NCI-H2171 treated with DMSO at 0.1 percent for 48 hours (cell line): ENCODE measurements around the gene PCP2.
A peak's percentile ranks its signal among the peaks of the same experiment; 100 is the strongest.
"Not testable (repeated sequence)": the region's sequence is repeated elsewhere in the genome, so short reads cannot be mapped to it uniquely, and the experiment has no call there.

Source experiments
- DNase-seq: peaks from one replicate; lab custom pipeline; 2025; lab: John Stamatoyannopoulos, UW

PCP2 gene

DNA sequence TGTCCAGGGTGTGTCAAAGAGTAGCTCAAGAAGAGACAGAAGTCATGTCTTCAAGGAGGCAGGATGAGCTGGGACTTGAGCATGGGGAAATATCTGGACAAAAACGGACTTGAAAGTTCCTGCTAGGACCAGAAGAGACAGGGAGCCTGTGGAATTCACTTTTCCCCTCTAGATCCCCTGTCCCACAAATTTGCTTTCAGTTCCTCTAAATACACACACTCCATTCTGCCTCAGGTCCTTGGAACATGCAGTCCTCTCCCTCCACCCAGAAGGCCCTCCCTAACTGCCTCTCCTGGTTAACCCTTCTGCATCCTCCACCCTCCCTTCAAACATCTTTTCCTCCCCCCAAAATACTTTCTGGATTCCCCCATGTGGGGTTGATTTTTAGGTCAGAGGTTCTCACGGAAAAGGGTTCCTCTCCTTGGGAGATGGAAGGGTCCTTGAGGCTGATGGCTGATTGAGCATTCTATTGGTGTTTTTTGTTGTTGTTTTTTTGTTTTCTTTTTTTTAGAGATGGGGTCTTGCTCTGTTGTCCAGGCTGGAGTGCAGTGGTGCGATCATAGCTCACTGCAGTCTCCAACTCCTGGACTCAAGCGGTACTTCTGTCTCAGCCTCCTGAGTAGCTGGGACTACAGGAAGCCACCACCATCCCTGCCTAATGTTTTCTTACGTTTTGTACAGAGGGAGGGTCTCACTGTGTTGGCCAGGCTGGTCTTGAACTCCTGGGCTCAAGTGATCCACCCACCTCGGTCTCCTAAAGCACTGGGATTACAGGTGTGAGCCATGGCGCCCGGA, 28.4 kb upstream of the PCP2 start:
- DNase-seq = no peak

GRCh38 chr19:7658219-7658686, 24.7 kb upstream of the PCP2 start:
- peak; percentile 14 for DNase-seq

- DNase-seq = no peak
These were observed 23.7 kb upstream of the PCP2 start for GRCh38 chr19:7657131-7657751.

DNA sequence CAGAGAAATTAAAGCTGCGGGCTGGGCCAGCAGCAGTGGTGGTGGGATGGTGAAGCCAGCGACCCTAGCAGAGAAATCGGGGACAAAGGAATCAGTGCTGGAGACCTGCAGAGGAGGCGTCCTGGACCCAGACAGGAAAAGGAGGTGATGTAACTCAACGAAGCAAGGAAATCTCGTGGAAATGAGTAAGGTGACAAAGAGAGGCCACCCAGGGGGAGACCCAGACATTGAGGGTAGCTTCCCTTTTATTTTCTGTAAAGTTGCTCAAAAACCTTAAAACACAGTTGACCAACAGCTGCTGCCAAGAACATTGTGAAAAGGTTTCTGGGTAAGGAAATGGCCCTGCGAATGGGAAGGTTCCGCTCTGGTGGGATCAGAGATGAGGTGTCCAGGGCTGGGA, 22.1 kb upstream of the PCP2 start:
- DNase-seq = no peak

DNA sequence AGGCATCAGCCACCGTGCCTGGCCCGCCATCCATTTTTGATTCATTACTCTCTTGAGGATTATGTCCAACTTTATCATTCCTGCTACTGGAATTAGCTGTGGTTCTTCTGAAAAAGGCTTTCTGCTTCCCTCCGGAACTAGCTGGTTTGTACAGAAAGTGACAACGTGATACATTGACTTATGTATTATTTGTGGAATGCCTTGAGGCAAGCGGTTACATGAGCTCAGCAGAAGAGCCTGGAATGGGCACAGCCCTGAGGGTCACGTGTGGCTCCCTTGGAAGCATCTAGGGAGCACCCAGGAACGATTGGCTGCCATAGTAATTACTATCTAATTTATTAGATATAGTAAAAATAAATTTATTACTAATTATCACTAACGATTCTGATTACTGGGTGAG, 20.9 kb upstream of the PCP2 start:
- no peak for DNase-seq

DNA sequence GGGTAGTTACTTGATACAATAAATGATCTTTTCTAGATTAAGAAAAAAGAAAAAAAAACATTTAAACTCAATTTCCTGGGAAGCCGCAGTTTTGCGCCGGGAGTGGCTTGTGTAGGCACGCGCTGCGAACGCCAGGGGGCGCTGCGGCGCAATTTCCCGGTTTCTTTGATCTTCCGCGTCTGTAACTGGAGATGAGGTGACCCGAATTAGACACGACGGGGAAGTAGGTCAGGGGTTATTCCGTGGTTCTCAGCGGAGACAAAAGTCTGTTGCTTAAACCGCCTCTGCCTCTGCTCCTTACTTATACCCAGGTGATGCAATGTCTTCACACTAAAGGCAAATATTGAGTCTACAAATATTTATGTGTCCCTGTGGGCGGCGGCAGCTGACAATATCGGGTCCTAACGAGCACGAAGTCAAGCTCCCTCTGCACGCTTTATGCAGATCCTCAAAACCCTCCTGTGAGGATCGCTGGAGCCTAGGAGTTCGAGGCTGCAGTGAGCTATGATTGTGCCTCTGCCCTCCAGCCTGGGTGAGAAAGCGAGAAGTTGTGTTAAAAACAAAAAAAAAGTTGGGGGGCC, 18.6 kb upstream of the PCP2 start:
- peak; percentile 88 for DNase-seq

- DNase-seq = no peak
These were observed 16.6 kb upstream of the PCP2 start for GRCh38 chr19:7650148-7650547.

- DNase-seq = no peak
These were observed 14.9 kb upstream of the PCP2 start for GRCh38 chr19:7648265-7649014.

GRCh38 chr19:7647156-7647555, 13.6 kb upstream of the PCP2 start:
- no peak for DNase-seq

GRCh38 chr19:7646426-7646700, 12.8 kb upstream of the PCP2 start:
- no peak for DNase-seq

- no peak for DNase-seq
These were observed 12.3 kb upstream of the PCP2 start for GRCh38 chr19:7645656-7646425.

DNA sequence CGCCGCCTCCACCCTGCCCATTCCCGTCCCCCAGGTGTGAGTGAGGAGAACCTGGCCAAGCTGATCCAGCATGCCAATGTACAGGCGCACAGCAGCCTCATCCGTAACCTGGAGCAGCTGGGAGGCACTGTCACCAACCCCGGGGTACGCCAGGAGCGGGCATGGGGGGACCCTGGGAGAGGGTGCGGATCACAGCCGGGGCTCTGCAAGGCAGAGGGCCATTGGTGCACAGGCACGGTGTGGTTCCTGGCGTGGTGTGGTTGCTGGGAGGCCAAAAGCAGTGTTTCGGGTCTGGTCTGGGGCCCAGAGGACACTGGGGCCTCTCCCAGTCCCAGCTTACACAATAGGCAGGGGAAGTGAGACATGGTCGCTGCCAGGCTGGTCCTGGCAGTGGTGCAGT, 11.6 kb upstream of the PCP2 start:
- DNase-seq = no peak

- no peak for DNase-seq
These were observed 11.0 kb upstream of the PCP2 start for GRCh38 chr19:7644550-7644877.

DNA sequence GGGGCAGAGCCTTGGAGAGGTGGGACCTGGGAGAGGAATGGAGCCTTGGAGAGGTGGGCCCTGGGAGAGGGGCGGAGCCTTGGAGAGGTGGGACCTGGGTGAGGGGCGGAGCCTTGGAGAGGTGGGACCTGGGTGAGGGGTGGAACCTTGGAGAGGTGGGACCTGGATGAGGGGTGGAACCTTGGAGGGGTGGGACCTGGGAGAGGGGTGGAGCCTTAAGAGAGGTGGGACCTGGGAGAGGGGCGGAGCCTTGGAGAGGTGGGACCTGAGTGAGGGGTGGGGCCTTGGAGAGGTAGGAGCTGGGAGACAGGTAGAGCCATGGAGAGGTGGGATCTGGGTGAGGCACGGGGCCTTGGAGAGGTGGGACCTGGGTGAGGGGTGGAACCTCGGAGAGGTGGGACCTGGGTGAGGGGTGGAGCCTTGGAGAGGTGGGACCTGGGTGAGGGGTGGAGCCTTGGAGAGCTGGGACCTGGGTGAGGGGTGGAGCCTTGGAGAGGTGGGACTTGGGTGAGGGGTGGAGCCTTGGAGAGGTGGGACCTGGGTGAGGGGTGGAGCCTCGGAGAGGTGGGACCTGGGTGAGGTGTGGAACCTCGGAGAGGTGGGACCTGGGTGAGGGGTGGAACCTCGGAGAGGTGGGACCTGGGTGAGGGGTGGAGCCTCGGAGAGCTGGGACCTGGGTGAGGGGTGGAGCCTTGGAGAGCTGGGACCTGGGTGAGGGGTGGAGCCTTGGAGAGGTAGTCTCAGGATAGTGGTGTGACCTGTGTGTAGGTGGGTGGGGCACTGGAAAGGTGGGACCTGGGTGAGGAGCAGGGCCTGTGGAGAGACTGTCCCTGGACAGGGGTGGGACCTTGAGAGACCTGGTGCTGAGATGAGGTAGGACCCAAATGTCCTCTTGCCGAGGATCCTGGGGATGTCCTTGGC, 10.4 kb upstream of the PCP2 start:
- DNase-seq = not testable (repeated sequence)

DNA sequence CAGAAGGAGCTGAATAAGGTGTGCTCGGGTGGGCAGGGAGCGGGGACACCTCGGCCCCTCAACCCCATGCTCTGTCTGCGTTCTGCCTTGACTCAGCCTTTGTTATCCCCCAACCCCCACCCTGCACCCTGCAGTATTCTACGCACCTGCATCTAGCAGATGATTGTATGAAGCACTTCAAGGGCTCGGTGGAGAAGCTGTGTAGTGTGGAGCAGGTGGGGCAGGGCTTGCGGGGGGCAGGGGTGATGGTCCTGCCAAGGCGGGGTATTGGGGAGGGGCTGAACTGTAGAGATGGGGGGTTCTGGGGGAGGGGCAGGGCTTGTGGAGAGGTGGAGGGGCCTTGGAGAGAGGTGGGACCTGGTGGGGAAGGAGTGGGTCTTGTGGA, 9.5 kb upstream of the PCP2 start:
- DNase-seq = no peak

- DNase-seq = no peak
These were observed 8.9 kb upstream of the PCP2 start for GRCh38 chr19:7642295-7643030.

GRCh38 chr19:7641290-7642276, 8.1 kb upstream of the PCP2 start:
- DNase-seq = no peak

DNA sequence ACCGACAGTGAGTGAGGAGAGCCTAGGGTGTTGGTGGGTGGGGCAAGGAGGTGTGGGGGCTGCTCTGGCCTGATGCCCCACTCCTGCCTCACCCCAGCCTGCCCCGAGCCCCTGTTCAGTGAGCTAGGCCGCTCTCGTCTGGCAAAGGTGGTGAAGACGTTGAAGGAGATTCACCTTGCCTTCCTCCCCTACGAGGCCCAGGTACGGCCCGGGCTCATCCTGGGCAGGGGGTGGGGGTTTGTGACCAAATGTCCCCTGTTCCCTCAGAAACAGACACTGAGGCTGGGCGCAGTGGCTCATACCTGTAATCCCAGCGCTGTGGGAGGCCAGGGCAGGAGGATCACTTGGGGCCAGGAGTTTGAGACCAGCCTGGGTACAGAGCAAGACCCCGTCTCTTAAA, 7.3 kb upstream of the PCP2 start:
- DNase-seq = no peak

DNA sequence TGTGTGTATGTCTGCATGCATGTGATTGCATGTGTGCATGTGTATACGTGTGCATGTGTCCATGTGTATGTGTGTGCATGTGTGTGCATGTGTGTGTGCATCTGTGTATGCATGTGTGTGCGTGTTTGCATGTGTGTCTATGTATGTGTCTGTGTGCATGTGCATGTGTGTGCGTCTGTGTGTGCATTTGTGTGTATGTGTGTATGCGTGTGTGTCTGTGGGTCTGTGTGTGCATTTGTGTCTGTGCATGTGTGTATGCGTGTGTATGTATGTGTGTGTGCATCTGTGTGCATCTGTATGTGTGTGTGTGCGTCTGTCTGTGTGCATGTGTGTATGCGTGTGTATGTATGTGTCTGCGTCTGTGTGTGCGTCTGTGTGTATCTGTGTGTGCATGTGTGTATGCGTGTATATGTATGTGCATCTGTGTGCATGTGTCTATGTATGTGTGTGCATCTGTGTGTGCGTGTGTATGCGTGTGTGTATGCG, 6.4 kb upstream of the PCP2 start:
- DNase-seq = no peak
